NCI-H446 treated with DMSO at 0.1 percent for 48 hours (cell line): Measurements from ENCODE around the gene KRTAP12-3.

Source experiments
- DNase-seq: peaks from one replicate; lab custom pipeline; 2025; lab: John Stamatoyannopoulos, UW

The KRTAP12-3 gene

GRCh38 chr21:44702973-44703730 lies 45.4 kb downstream of the KRTAP12-3 start:
- no peak for DNase-seq

GRCh38 chr21:44703731-44704635 lies 46.3 kb downstream of the KRTAP12-3 start:
- no peak for DNase-seq

- no peak for DNase-seq
Observed at GRCh38 chr21:44704636-44705001, 46.9 kb downstream of the KRTAP12-3 start.

- DNase-seq, result no peak
Observed at GRCh38 chr21:44706026-44706705, 48.4 kb downstream of the KRTAP12-3 start.

- DNase-seq, result no peak
Observed at GRCh38 chr21:44706706-44707581, 49.2 kb downstream of the KRTAP12-3 start.
